ENCODE measurements around the gene GTF2F2.
A peak's percentile ranks its signal among the peaks of the same experiment; 100 is the strongest.

DNA sequence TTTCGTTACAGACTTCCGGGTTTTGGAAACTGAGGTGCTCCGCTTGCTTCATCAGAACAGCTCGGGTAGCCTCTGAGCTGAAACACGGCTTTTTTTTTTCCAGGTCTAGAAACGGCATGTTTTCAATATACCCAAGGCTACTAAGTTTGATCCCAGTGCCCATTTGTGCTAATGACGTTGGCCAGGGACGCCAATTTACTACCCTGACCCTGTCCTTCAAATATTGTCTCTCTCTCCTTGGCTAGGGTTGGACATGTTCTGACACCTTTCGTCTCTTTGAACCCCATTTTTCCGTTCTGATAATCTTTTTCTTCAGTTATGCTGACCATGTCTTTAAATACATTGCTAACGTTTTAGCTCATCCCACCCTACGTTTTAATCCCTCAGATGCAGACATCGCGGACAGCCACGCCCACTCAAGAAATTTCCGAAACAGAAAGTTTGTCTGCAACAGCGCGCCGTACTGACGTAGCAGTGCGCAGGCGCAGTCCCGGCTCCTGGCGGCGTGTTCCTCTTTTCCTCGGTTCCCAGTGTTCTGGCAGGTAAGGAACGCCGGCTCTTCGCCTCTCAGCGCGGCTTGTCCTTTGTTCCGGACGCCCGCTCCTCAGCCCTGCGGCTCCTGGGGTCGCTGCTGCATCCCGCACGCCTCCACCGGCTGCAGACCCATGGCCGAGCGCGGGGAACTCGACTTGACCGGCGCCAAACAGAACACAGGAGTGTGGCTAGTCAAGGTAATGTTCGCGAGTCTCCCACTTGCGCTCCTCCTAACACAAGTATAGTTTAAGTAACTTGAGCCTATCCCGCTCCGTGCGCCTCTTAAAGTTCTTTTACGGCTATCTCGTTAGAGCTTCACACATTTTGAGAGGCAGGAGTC is at the start of gene GTF2F2:
- TF ChIP-seq, protein P1, sequence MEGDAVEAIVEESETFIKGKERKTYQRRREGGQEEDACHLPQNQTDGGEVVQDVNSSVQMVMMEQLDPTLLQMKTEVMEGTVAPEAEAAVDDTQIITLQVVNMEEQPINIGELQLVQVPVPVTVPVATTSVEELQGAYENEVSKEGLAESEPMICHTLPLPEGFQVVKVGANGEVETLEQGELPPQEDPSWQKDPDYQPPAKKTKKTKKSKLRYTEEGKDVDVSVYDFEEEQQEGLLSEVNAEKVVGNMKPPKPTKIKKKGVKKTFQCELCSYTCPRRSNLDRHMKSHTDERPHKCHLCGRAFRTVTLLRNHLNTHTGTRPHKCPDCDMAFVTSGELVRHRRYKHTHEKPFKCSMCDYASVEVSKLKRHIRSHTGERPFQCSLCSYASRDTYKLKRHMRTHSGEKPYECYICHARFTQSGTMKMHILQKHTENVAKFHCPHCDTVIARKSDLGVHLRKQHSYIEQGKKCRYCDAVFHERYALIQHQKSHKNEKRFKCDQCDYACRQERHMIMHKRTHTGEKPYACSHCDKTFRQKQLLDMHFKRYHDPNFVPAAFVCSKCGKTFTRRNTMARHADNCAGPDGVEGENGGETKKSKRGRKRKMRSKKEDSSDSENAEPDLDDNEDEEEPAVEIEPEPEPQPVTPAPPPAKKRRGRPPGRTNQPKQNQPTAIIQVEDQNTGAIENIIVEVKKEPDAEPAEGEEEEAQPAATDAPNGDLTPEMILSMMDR (IDR thresholded peaks at IDR 0.05 in 8 of 11, conservative IDR thresholded peaks at IDR 0.05 in 3 of 11): peak in 2 of 11 experiments; percentile 14 to 22
- no peak for TF ChIP-seq POLR2A (IDR thresholded peaks at IDR 0.05)

Measured in spleen (tissue), 7 donors.